MCF 10A (cell line): ENCODE data around the gene STAC. TPM values are rescaled to one million over a fixed set of nuclear protein-coding genes. Genes with fewer than 3 reads are reported as not detected.

ENCODE experiments used
- BruUV-seq: library from RNA; stranded (reverse); fragments of 400-500 nt; replicated peaks from 2 replicates; lab custom pipeline; 2021; lab: Mats Ljungman, UMichigan
- CTCF ChIA-PET: fragments of 300-600 bp; sonication (Branson Sonifier 250); formaldehyde crosslinking; extraction: SDS; loops from one replicate; lab custom pipeline; 2021; ENCODE audit warnings: antibody characterized with exemption, inconsistent platforms; lab: Yijun Ruan, JAX
- POLR2A ChIA-PET: fragments of 300-600, 350-650 bp; sonication (Branson Sonifier 250); formaldehyde crosslinking; extraction: SDS; loops from one replicate; lab custom pipeline; 2020; ENCODE audit warnings: antibody characterized with exemption, inconsistent platforms; lab: Yijun Ruan, JAX
- DNase-seq: peaks from one replicate; pipeline ENCODE4 v3.0.0-alpha.2; 2018; ENCODE audit not compliant: unreplicated experiment
- H3K27ac Mint-ChIP-seq: one replicate; pipeline ENCODE4 v1.8.0; 2022; ENCODE audit warnings: mild to moderate bottlenecking, low read depth, mixed read lengths; ENCODE audit not compliant: unreplicated experiment
- H3K27me3 Mint-ChIP-seq: one replicate; pipeline ENCODE4 v1.8.0; 2022; ENCODE audit warnings: mixed read lengths; ENCODE audit not compliant: insufficient read depth, unreplicated experiment
- H3K36me3 Mint-ChIP-seq: one replicate; pipeline ENCODE4 v1.8.0; 2022; ENCODE audit warnings: mild to moderate bottlenecking, moderate library complexity, mixed read lengths; ENCODE audit not compliant: insufficient read depth, unreplicated experiment
- H3K4me1 Mint-ChIP-seq: one replicate; pipeline ENCODE4 v1.8.0; 2022; ENCODE audit warnings: mixed read lengths; ENCODE audit not compliant: insufficient read depth, unreplicated experiment
- H3K4me3 Mint-ChIP-seq: one replicate; pipeline ENCODE4 v1.8.0; 2022; ENCODE audit warnings: mild to moderate bottlenecking, moderate library complexity, mixed read lengths; ENCODE audit not compliant: unreplicated experiment
- H3K9me3 Mint-ChIP-seq: one replicate; pipeline ENCODE4 v1.8.0; 2022; ENCODE audit warnings: mixed read lengths; ENCODE audit not compliant: unreplicated experiment
- CTCF ChIP-seq: fragments of 200-600 bp; IDR thresholded peaks from one replicate; pipeline ENCODE4 v1.8.0; 2022; ENCODE audit warnings: antibody characterized with exemption, mild to moderate bottlenecking; ENCODE audit not compliant: unreplicated experiment
- intact Hi-C: fragments of 100-400 bp; cut with micrococcal nuclease; formaldehyde crosslinking; loops from 2 replicates; pipeline ENCODE4 v1.14.1; 2022
- total RNA-seq: library from RNA; stranded (reverse); gene quantifications from 2 replicates; pipeline ENCODE4 v1.2.3, GENCODE V29; 2022

Gene STAC
- total RNA-seq, 1 experiment from 2014 or later = 1.1 TPM

GRCh38 chr3:36372534-36372935 lies 7.8 kb upstream of the STAC start:
- ChIA-PET POLR2A (interaction anchor here (0.6 to 1.2 kb wide), 2 partner anchors 124 to 407 kb away, joined by 4 to 5 read pairs; no protein-coding TSS in a partner anchor), CTCF (interaction anchor here (0.6 to 1.3 kb wide), 3 partner anchors 9 to 145 kb away, joined by 3 to 5 read pairs (median 3); no protein-coding TSS in a partner anchor)
- H3K27me3 Mint-ChIP-seq = no peaks in the 10 kb centered on the region
- peak; percentile 67 for DNase-seq
- intact Hi-C loops = no loop called here
- no TSS peak for BruUV-seq
- no peaks in the 10 kb centered on the region for H3K36me3 Mint-ChIP-seq
- H3K9me3 Mint-ChIP-seq = no peaks in the 10 kb centered on the region
- no peak for TF ChIP-seq CTCF
- no peak overlapping the region for H3K27ac Mint-ChIP-seq
- no peak overlapping the region for H3K4me3 Mint-ChIP-seq
- H3K4me1 Mint-ChIP-seq = peaks cover 4% of the 10 kb centered on the region

GRCh38 chr3:36373084-36373483 lies 7.2 kb upstream of the STAC start:
- Mint-ChIP-seq H3K36me3 (no peaks in the 10 kb centered on the region), H3K9me3 (no peaks in the 10 kb centered on the region), H3K27ac (no peak overlapping the region), H3K4me3 (no peak overlapping the region), H3K27me3 (no peaks in the 10 kb centered on the region), H3K4me1 (peaks cover 4% of the 10 kb centered on the region)
- POLR2A ChIA-PET = interaction anchor here (0.6 kb wide), 1 partner anchor 407 kb away, joined by 5 read pairs; no protein-coding TSS in a partner anchor
- CTCF ChIA-PET = interaction anchor here (0.6 to 1.3 kb wide), 3 partner anchors 11 to 146 kb away, joined by 3 to 5 read pairs (median 3); no protein-coding TSS in a partner anchor
- BruUV-seq = no TSS peak
- intact Hi-C loops = no loop called here
- peak; percentile 62 for DNase-seq
- no peak for TF ChIP-seq CTCF

GRCh38 chr3:36373666-36374065 lies 6.6 kb upstream of the STAC start:
- POLR2A ChIA-PET = no interaction called here
- no TSS peak for BruUV-seq
- intact Hi-C loops = no loop called here
- H3K4me1 Mint-ChIP-seq = peaks cover 4% of the 10 kb centered on the region
- DNase-seq = no peak
- CTCF ChIA-PET = interaction anchor here (0.6 kb wide), 1 partner anchor 58 kb away, joined by 3 read pairs; no protein-coding TSS in a partner anchor
- H3K36me3 Mint-ChIP-seq = no peaks in the 10 kb centered on the region
- H3K27me3 Mint-ChIP-seq = no peaks in the 10 kb centered on the region
- no peak overlapping the region for H3K27ac Mint-ChIP-seq
- H3K9me3 Mint-ChIP-seq = no peaks in the 10 kb centered on the region
- H3K4me3 Mint-ChIP-seq = no peak overlapping the region
- TF ChIP-seq CTCF = no peak

- POLR2A ChIA-PET = no interaction called here
- intact Hi-C loops = no loop called here
- CTCF ChIA-PET = interaction anchor here (0.9 to 1.2 kb wide), 2 partner anchors 9 to 256 kb away, joined by 3 to 5 read pairs; no protein-coding TSS in a partner anchor
- no peak overlapping the region for H3K27ac Mint-ChIP-seq
- peak overlapping the region; percentile 64 for H3K4me3 Mint-ChIP-seq
- H3K4me1 Mint-ChIP-seq = no peaks in the 10 kb centered on the region
- TF ChIP-seq CTCF = no peak
- no peaks in the 10 kb centered on the region for H3K9me3 Mint-ChIP-seq
- BruUV-seq = no TSS peak
- no peak for DNase-seq
- H3K27me3 Mint-ChIP-seq = no peaks in the 10 kb centered on the region
- no peaks in the 10 kb centered on the region for H3K36me3 Mint-ChIP-seq
Measured at GRCh38 chr3:36379872-36380220, 458 bp upstream of the STAC start.
